CD4-positive, alpha-beta T cell treated with Interleukin-6 at 100 ng/mL for 8 hours (primary cell): ENCODE results near the gene RMDN2.

ENCODE experiments used
- DNase-seq: peaks from one replicate; pipeline ENCODE4 v3.0.0-alpha.2; 2020; ENCODE audit warnings: mixed read lengths, low spot score

Gene RMDN2

GRCh38 chr2:38045811-38046210, 120.7 kb downstream of the RMDN2 start:
- no peak for DNase-seq

GRCh38 chr2:38056216-38056615, 131.1 kb downstream of the RMDN2 start:
- no peak for DNase-seq

GRCh38 chr2:38057651-38058410, 132.7 kb downstream of the RMDN2 start:
- DNase-seq, result no peak

- no peak for DNase-seq
Measured at GRCh38 chr2:38060236-38061018, 135.3 kb downstream of the RMDN2 start.

- DNase-seq, result no peak
Measured at GRCh38 chr2:38064801-38065501, 139.9 kb downstream of the RMDN2 start.

GRCh38 chr2:38065502-38066135, 140.5 kb downstream of the RMDN2 start:
- no peak for DNase-seq

- no peak for DNase-seq
Measured at GRCh38 chr2:38066421-38067115, 141.5 kb downstream of the RMDN2 start.
